Adipocyte (in vitro differentiated cells): ENCODE measurements around the gene CCDC88C.

ENCODE experiments used
- DNase-seq: peaks from one replicate; pipeline ENCODE4 v3.0.0-alpha.2; 2015; ENCODE audit warnings: low read depth
- H3K27me3 ChIP-seq: replicated peaks from 2 replicates; pipeline ENCODE4 v1.7.0; 2013; ENCODE audit warnings: mild to moderate bottlenecking, low read length, moderate library complexity; ENCODE audit not compliant: control insufficient read depth, insufficient read depth
- H3K36me3 ChIP-seq: 2 replicates; pipeline ENCODE4 v1.7.0; 2013; ENCODE audit warnings: low read length, mild to moderate bottlenecking, moderate library complexity; ENCODE audit not compliant: control insufficient read depth, insufficient read depth, severe bottlenecking
- H3K4me1 ChIP-seq: 2 replicates; pipeline ENCODE4 v1.7.0; 2013; ENCODE audit warnings: mild to moderate bottlenecking, low read length, moderate library complexity; ENCODE audit not compliant: control insufficient read depth, insufficient read depth
- H3K4me3 ChIP-seq: 2 replicates; pipeline ENCODE4 v1.7.0; 2013; ENCODE audit warnings: mild to moderate bottlenecking, low read length, moderate library complexity
- H3K9ac ChIP-seq: 2 replicates; pipeline ENCODE4 v1.7.0; 2013; ENCODE audit warnings: mild to moderate bottlenecking, low read length, moderate library complexity
- H3K9me3 ChIP-seq: 2 replicates; pipeline ENCODE4 v1.7.0; 2013; ENCODE audit warnings: mild to moderate bottlenecking, low read length, moderate library complexity; ENCODE audit not compliant: control insufficient read depth

Gene CCDC88C

DNA sequence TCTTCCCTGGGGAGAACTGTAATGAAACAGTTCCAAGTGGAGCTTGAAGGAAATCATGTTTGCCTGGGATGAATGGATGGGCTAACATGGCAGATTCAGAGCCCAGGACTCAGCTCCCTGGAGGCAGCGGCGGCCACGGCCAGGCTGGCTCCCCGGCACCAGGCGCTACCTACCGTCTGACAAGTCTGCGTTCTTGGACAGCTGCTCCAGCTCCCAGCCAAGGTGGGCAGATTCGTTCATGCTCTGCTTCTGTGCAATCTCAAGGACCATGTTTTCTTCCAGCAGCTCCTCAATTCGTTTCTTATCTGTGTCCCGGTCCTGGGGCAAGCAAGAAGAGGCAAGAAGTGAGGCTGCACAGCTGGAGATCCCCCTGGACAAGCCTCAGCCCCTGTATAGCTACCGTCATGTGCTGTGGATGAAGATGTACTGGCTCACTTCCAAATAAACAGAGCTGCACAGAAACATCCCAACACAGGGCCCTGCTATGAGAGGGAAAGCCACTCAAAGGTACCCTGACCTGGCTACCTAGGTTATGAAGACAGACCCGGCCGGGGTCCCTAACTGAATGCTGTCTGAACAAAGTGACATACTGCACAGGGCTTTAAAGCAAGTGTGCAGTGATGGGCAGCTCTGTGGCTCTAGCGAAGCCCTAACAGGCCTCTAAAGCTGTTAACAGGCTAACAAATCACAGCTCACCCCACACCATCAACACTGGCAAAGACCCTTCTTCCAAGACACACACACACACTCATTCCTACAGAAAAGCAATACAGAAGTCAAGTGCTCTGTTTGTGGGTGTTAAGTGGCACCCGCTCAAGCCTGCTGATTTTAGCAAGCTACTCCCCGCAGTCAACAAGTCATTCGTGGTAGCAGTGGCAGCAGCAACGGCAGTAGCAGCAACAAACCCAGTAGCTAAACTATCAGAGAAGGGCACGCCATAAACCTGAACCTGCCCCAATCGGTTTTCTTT is 92.7 kb downstream of the CCDC88C start:
- DNase-seq: no peak
- no peaks in the 10 kb centered on the region for H3K9me3 ChIP-seq
- H3K27me3 ChIP-seq: peaks cover 62% of the 10 kb centered on the region
- H3K4me1 ChIP-seq: peaks cover 5% of the 10 kb centered on the region
- H3K36me3 ChIP-seq: no peaks in the 10 kb centered on the region
- no peak overlapping the region for H3K9ac ChIP-seq
- H3K4me3 ChIP-seq: no peak overlapping the region

DNA sequence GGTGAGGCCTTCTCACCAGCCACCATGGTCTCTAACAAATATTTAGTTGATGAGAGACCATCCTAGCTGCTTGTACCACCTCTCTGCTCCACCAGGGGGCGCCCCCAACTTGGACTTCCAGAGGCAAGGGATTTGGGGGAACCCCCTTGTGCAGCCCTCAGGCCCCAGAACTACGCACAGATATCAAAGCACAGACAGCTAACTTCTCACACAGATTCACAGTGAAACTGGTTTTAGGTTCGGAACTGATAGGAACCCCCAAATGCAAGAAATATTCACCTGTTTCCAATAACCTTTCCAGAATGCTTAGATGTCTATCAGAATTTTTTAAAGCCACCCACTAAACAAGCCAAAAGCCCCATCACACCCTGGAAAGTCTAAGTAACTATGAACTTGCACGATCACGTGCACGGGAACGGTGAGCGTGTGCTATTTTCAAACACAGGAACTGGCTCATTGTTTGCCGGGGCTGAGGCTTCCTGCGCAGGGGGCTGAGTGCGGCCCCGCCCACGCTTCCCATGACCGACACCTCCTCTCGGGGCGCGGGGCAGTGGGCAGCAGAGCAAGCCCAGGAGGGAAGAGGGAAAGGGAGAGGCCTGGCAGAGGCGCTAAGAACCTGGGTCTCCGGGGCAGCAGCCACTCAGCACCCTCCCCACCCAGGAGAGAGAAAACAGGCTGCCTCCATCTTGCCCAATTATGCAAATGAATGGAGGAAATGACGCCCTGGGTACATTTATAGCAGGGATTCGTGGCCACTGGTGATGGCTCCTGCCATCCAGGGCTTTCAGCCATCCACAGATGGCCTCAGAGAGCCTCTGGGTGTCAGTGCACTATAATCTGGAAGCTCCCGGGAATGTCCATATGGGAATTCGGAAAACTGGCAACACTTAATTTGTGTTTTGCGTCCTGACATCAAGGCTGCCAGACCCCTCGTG is 93.7 kb downstream of the CCDC88C start:
- Histone ChIP-seq H3K36me3 (no peaks in the 10 kb centered on the region), H3K9me3 (no peaks in the 10 kb centered on the region), H3K4me3 (peak overlapping the region; percentile 72), H3K9ac (peak overlapping the region; percentile 24), H3K4me1 (peaks cover 5% of the 10 kb centered on the region), H3K27me3 (peaks cover 62% of the 10 kb centered on the region)
- peak; percentile 85 for DNase-seq

DNA sequence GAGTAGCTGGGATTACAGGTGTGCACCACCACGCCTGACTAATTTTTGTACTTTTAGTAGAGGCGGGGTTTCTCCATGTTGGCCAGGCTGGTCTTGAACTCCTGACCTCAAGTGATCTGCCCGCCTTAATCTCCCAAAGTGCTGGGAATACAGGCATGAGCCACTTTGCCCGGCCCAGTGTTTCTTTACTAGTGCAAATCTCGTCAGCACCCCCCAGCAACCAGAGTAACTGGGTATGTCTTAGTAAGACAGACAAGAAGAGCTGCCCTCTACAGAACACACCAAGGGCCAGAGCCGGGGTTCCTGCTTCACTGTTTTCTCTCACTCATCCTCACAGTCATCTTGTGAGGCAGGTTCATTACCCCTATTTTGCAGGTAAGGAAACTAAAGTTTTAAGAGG is 94.6 kb downstream of the CCDC88C start:
- Histone ChIP-seq H3K36me3 (no peaks in the 10 kb centered on the region), H3K4me3 (no peak overlapping the region), H3K9ac (no peak overlapping the region), H3K27me3 (peaks cover 61% of the 10 kb centered on the region), H3K9me3 (no peaks in the 10 kb centered on the region), H3K4me1 (peaks cover 5% of the 10 kb centered on the region)
- no peak for DNase-seq

DNA sequence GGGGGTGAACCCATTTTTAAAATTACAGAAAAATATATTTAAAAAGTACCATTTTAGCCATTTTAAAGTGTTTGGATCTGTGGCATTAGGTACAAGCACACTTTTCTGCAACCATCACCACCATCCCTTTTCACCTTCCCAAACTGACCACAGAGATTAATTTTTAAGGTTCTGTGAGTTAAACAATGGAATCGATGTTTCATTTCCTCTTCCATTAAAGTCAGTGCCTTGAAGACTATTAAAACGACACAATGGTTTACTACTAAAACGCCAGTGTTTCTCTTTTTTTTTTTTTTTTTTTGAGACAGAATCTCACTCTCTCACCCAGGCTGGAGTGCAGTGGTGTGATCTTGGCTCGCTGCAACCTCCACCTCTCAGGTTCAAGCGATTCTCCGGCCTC is 95.0 kb downstream of the CCDC88C start:
- H3K9ac ChIP-seq: no peak overlapping the region
- H3K27me3 ChIP-seq: peaks cover 59% of the 10 kb centered on the region
- DNase-seq: no peak
- peaks cover 5% of the 10 kb centered on the region for H3K4me1 ChIP-seq
- H3K9me3 ChIP-seq: no peaks in the 10 kb centered on the region
- no peak overlapping the region for H3K4me3 ChIP-seq
- H3K36me3 ChIP-seq: no peaks in the 10 kb centered on the region

DNA sequence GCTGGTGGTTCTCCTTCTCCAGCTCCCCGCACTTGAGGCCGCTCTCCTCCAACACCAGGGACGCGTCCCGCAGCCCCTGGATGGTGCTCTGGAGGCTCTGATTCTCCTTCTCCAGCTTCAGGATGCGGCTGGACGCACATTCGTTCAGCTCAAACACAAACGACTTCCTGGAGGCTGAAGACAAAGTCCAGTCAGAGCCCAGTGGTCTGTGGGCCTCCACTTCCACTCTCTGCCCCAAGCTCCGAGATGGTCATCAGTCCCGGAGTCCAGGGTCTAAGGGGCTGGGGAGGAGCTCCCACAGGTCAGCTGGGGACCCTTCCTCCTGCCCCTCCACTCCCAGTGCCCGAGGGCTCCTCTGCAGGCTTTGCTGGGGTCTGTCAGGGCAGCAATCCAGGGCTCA is 96.5 kb downstream of the CCDC88C start:
- no peaks in the 10 kb centered on the region for H3K36me3 ChIP-seq
- no peak overlapping the region for H3K4me3 ChIP-seq
- H3K9me3 ChIP-seq: no peaks in the 10 kb centered on the region
- peaks cover 9% of the 10 kb centered on the region for H3K4me1 ChIP-seq
- no peak for DNase-seq
- peaks cover 54% of the 10 kb centered on the region for H3K27me3 ChIP-seq
- no peak overlapping the region for H3K9ac ChIP-seq

DNA sequence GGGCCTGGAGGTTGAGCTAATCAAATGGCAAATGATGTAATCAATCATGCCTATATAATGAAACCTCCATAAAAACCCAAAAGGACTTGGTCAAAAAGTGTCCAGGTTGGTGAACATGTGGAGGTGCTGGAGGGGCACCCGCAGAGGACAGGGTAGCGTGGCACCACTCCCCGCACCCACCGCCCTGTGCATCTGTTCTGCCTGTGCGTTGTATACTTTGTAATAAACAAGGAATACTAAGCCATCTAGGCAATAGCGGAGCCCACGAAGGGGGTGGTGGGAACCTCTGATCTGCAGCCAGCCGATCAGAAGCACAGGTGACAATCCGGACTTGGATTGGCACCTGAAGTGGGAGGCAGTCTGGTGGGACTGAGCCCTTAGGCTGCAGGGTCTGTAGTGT is 97.4 kb downstream of the CCDC88C start:
- Histone ChIP-seq H3K27me3 (peaks cover 56% of the 10 kb centered on the region), H3K9me3 (no peaks in the 10 kb centered on the region), H3K4me3 (no peak overlapping the region), H3K4me1 (peaks cover 9% of the 10 kb centered on the region), H3K9ac (no peak overlapping the region), H3K36me3 (no peaks in the 10 kb centered on the region)
- DNase-seq: no peak

- peaks cover 4% of the 10 kb centered on the region for H3K4me1 ChIP-seq
- no peak overlapping the region for H3K9ac ChIP-seq
- no peak for DNase-seq
- H3K4me3 ChIP-seq: no peak overlapping the region
- H3K27me3 ChIP-seq: peaks cover 53% of the 10 kb centered on the region
- no peaks in the 10 kb centered on the region for H3K9me3 ChIP-seq
- no peaks in the 10 kb centered on the region for H3K36me3 ChIP-seq
These were observed 98.7 kb downstream of the CCDC88C start for GRCh38 chr14:91318911-91319310.

DNA sequence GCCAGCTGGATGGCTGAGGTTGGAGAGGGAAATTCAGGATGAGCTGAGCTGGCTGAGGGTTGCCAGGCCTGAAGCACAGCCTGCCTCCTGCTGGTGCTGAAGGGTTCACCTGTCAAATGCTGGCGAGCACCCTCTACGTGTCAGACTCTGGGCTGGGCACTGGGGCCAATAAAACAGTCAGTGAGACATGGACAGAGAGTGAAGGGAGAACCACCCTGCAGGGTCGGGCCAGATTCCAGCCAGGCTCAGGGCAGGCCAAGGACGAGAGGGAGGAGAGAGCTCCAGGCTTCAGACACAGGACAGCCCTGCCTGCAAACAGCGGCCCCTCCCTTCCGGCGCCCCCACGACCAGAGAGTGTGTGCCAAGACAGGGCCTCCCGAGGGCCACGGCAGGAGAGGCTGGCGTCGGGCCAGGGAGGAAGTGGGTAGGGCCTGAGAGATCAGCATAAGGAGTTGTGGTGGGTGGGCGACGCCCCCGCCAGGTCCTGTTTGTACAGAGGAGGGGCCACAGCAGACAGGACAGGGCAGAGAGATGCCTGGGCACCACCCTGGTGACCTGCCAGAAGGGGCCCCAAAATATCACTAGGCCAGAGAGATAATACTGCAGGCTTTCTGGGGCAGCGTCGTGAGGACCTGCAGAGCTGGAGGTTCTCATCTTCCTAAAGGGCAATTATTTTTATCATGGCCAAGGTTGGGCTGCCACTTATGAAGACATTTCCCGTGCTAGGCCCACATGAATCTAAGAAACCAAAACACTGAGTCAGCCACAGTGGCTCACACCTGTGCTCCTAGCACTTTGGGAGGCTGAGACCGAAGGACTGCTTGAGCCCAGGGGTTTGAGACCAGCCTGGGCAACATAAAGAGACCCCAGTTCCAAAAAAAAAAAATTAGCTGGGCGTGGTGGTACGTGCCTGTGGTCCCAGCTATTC is 100.0 kb downstream of the CCDC88C start:
- Histone ChIP-seq H3K27me3 (peaks cover 53% of the 10 kb centered on the region), H3K9me3 (no peaks in the 10 kb centered on the region), H3K9ac (no peak overlapping the region), H3K36me3 (no peaks in the 10 kb centered on the region), H3K4me3 (no peak overlapping the region), H3K4me1 (peaks cover 4% of the 10 kb centered on the region)
- no peak for DNase-seq

GRCh38 chr14:91316761-91317160 is 100.9 kb downstream of the CCDC88C start:
- H3K27me3 ChIP-seq: peaks cover 53% of the 10 kb centered on the region
- no peaks in the 10 kb centered on the region for H3K9me3 ChIP-seq
- H3K4me1 ChIP-seq: peaks cover 4% of the 10 kb centered on the region
- H3K36me3 ChIP-seq: no peaks in the 10 kb centered on the region
- H3K4me3 ChIP-seq: no peak overlapping the region
- no peak for DNase-seq
- no peak overlapping the region for H3K9ac ChIP-seq

GRCh38 chr14:91315844-91316267 is 101.8 kb downstream of the CCDC88C start:
- Histone ChIP-seq H3K27me3 (peaks cover 49% of the 10 kb centered on the region), H3K4me1 (peaks cover 4% of the 10 kb centered on the region), H3K9me3 (no peaks in the 10 kb centered on the region), H3K9ac (no peak overlapping the region), H3K36me3 (no peaks in the 10 kb centered on the region), H3K4me3 (no peak overlapping the region)
- no peak for DNase-seq
